ENCODE results near the gene IL21R. TPM values are rescaled to one million over a fixed set of nuclear protein-coding genes. Genes with fewer than 3 reads are reported as not detected.

Gene IL21R
- total and polyA plus RNA-seq, 3 donors from 2014 or later, result 0.31 to 2.3 (median 0.87) TPM

- no peak for TF ChIP-seq CTCF (IDR thresholded peaks at IDR 0.05)
- TF ChIP-seq POLR2A (IDR thresholded peaks at IDR 0.05), result no peak
- WGBS, 2 donors, result 88 to 90% methylated on average over 8 of the region's 8 CpGs
- intact Hi-C loops (cut with DNase I; ENCODE audit: low total_unique reads), result no loop called here
Observed at GRCh38 chr16:27398894-27399853, 2.8 kb upstream of the IL21R start.

DNA sequence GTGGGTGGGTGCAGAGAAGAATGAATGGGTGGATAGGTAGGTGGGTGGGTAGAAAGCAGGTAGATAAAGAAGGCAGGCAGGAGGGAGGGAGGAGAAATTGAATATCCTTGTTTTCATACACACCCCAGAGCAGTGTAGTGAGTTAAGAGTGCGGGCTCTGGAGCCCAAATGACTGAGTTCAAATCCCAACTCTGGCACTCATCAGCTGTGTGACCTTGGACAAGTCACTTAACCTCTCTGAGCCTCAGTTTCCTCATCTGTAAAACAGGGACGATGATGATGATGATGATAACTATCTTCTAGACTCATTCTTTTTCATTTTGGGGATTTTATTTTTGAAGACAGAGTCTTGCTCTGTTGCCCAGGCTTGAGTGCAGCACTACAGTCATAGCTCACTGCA is 2.0 kb upstream of the IL21R start:
- H3K36me3 ChIP-seq (ENCODE audit: low read depth, missing control alignments), result no peaks in the 10 kb centered on the region
- intact Hi-C loops (cut with DNase I; ENCODE audit: low total_unique reads), result no loop called here
- TF ChIP-seq CTCF (IDR thresholded peaks at IDR 0.05), result no peak
- TF ChIP-seq POLR2A (IDR thresholded peaks at IDR 0.05), result no peak
- peaks cover 4% of the 10 kb centered on the region for H3K4me1 ChIP-seq
- H3K27me3 ChIP-seq, result no peaks in the 10 kb centered on the region
- no peaks in the 10 kb centered on the region for H3K9me3 ChIP-seq
- H3K4me3 ChIP-seq, result no peak overlapping the region
- DNase-seq, result no peak
- 82 to 94% methylated on average over 2 of the region's 2 CpGs for WGBS, 2 donors
- H3K27ac ChIP-seq, result no peak overlapping the region

More at GRCh38 chr16:27398894-27399853, 2.8 kb upstream of the IL21R start:
- Histone ChIP-seq H3K4me3 (no peak overlapping the region), H3K4me1 (peaks cover 4% of the 10 kb centered on the region), H3K36me3 (ENCODE audit: low read depth, missing control alignments) (no peaks in the 10 kb centered on the region), H3K9me3 (no peaks in the 10 kb centered on the region), H3K27me3 (no peaks in the 10 kb centered on the region), H3K27ac (no peak overlapping the region)
- DNase-seq, result no peak

DNA sequence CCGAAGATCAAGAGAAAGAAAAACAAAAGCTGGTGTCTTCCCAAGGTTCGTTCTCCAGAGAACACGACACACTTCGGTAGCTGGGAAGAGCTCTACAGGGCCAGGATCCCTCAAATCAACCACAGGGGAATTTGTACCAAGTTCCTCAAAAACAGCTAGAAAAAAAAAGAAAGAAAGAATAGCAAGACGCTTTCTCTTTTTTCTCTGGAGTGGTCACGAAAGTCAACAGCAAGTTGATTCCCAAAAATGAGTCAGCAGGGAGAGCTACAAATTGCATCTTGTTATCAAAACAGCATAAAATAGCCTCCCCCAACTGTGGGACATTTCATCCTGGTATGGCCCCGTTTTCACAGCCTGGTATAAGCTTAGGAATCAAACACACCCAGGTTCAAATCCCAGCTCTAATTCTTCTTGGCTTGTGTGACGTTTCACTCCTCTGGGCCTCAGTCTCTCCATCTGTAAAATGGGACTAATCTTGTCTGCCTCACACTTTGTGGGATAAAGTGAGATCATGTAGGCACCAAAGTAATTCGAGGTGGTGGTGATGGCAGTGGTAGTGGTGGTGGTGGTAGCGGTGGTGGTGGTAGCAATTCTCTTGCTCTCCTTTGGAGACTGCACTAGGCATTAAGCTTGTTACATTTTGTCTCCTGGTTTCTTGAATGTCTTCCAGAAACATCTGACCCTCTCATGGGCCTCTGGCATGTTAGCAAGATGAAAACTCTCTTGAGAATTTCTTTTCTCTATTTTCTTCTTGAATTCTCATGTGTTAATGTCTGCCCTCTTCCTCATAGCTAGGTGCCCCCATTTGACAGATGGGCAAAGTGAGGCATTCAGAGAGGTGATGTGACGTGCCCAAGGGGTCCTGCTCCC is 988 bp upstream of the IL21R start:
- TF ChIP-seq POLR2A (IDR thresholded peaks at IDR 0.05) (no peak), CTCF (IDR thresholded peaks at IDR 0.05) (no peak)
- no peaks in the 10 kb centered on the region for H3K36me3 ChIP-seq (ENCODE audit: low read depth, missing control alignments)
- WGBS, 2 donors, result 46 to 55% methylated on average over 11 of the region's 11 CpGs
- H3K27ac ChIP-seq, result no peak overlapping the region
- no peaks in the 10 kb centered on the region for H3K27me3 ChIP-seq
- H3K9me3 ChIP-seq, result no peaks in the 10 kb centered on the region
- H3K4me1 ChIP-seq, result peaks cover 4% of the 10 kb centered on the region
- no peak overlapping the region for H3K4me3 ChIP-seq
- intact Hi-C loops (cut with DNase I; ENCODE audit: low total_unique reads), result no loop called here
- DNase-seq, result no peak

DNA sequence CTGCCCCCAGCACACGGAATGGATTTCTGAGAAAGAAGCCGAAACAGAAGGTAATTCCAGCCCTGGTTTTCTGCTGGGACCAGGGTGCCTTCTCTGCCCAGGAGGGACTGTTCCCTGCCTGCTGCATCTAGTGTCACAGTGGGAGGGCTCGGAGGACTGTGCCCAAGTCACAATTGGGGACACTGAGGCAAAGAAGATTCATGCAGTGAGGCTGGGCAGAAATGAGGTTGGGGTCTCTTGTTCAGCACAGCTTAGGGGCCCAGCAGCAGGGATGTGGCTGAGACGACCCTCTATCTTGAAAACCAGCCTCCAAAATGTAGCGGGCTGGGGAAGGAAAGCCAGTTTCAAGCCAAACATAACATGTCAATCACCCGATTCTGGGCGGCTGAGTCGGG is 592 bp downstream of the IL21R start:
- no peaks in the 10 kb centered on the region for H3K9me3 ChIP-seq
- DNase-seq, result no peak
- TF ChIP-seq POLR2A (IDR thresholded peaks at IDR 0.05) (no peak), CTCF (IDR thresholded peaks at IDR 0.05) (no peak)
- no peaks in the 10 kb centered on the region for H3K36me3 ChIP-seq (ENCODE audit: low read depth, missing control alignments)
- H3K4me1 ChIP-seq, result peaks cover 4% of the 10 kb centered on the region
- WGBS, 2 donors, result 71 to 76% methylated on average over 7 to 8 of the region's 8 CpGs
- no peak overlapping the region for H3K27ac ChIP-seq
- H3K27me3 ChIP-seq, result no peaks in the 10 kb centered on the region
- intact Hi-C loops (cut with DNase I; ENCODE audit: low total_unique reads), result no loop called here
- no peak overlapping the region for H3K4me3 ChIP-seq
